Mesenchymal stem cell (in vitro differentiated cells and primary cell): ENCODE data around the gene PPIL1.
A peak's percentile ranks its signal among the peaks of the same experiment; 100 is the strongest.

Experiments used
- DNase-seq: peaks from one replicate; pipeline ENCODE4 v3.0.0-alpha.2; 2013
- H2AFZ ChIP-seq: one replicate; pipeline ENCODE4 v1.6.1; 2013; ENCODE audit warnings: low read depth, mild to moderate bottlenecking, control low read depth, inconsistent platforms, low read length, moderate library complexity
- H2AK5ac ChIP-seq: 2 replicates; pipeline ENCODE4 v1.6.1; 2013; ENCODE audit warnings: low read length, moderate library complexity, mild to moderate bottlenecking, inconsistent platforms; ENCODE audit not compliant: severe bottlenecking
- H2BK120ac ChIP-seq: one replicate; pipeline ENCODE4 v1.6.1; 2013; ENCODE audit warnings: low read depth, mild to moderate bottlenecking, inconsistent platforms, low read length, moderate library complexity
- H2BK12ac ChIP-seq, 2 experiments: one replicate each; pipeline ENCODE4 v1.6.1; 2013; ENCODE audit warnings: inconsistent platforms in 2 of 2, low read length in 2 of 2, mild to moderate bottlenecking in 2 of 2, moderate library complexity in 2 of 2, control low read depth in 1 of 2
- H2BK15ac ChIP-seq: one replicate; pipeline ENCODE4 v1.6.1; 2013; ENCODE audit warnings: mild to moderate bottlenecking, low read depth, inconsistent platforms; ENCODE audit not compliant: poor library complexity, severe bottlenecking
- H2BK5ac ChIP-seq: 2 replicates; pipeline ENCODE4 v1.6.1; 2013; ENCODE audit warnings: low read depth, mild to moderate bottlenecking, low read length, control low read depth, inconsistent platforms; ENCODE audit not compliant: poor library complexity, severe bottlenecking
- H3K14ac ChIP-seq, 2 experiments: one replicate each; pipeline ENCODE4 v1.6.1; 2013; ENCODE audit warnings: inconsistent platforms in 2 of 2, low read length in 2 of 2, control low read depth in 1 of 2, mild to moderate bottlenecking in 1 of 2, moderate library complexity in 1 of 2
- H3K18ac ChIP-seq, 2 experiments: one replicate each; pipeline ENCODE4 v1.6.1; 2013; ENCODE audit warnings: inconsistent platforms in 2 of 2, low read length in 2 of 2, control low read depth in 1 of 2, low read depth in 1 of 2, mild to moderate bottlenecking in 1 of 2
- H3K23ac ChIP-seq, 2 experiments: one replicate each; pipeline ENCODE4 v1.6.1; 2013; ENCODE audit warnings: inconsistent platforms in 2 of 2, low read length in 2 of 2, mild to moderate bottlenecking in 2 of 2, moderate library complexity in 2 of 2, control low read depth in 1 of 2
- H3K27ac ChIP-seq: 2 replicates; pipeline ENCODE4 v1.5.1; 2013; ENCODE audit warnings: mild to moderate bottlenecking, moderate library complexity, low read length, control low read depth, inconsistent platforms; ENCODE audit not compliant: poor library complexity, severe bottlenecking
- H3K27me3 ChIP-seq, 2 experiments: 2 replicates each; pipeline versions ENCODE4 v1.6.1 to v1.7.0; 2013; ENCODE audit warnings: low read length in 2 of 2, mild to moderate bottlenecking in 2 of 2, moderate library complexity in 2 of 2, control low read depth in 1 of 2, inconsistent platforms in 1 of 2; ENCODE audit not compliant: control insufficient read depth in 1 of 2, insufficient read depth in 1 of 2
- H3K36me3 ChIP-seq, 2 experiments: 2 replicates each; pipeline versions ENCODE4 v1.6.1 to v1.7.0; 2013; ENCODE audit warnings: low read length in 2 of 2, control low read depth in 1 of 2, inconsistent platforms in 1 of 2, low read depth in 1 of 2, mild to moderate bottlenecking in 1 of 2; ENCODE audit not compliant: insufficient read depth in 2 of 2, control insufficient read depth in 1 of 2
- H3K4ac ChIP-seq, 2 experiments: one replicate each; pipeline ENCODE4 v1.6.1; 2013; ENCODE audit warnings: inconsistent platforms in 2 of 2, low read length in 2 of 2, mild to moderate bottlenecking in 2 of 2, moderate library complexity in 2 of 2, control low read depth in 1 of 2, low read depth in 1 of 2
- H3K4me1 ChIP-seq: 2 replicates; pipeline ENCODE4 v1.6.1; 2013; ENCODE audit warnings: low read depth, low read length, control low read depth; ENCODE audit not compliant: control insufficient read depth, insufficient read depth
- H3K4me2 ChIP-seq: 2 replicates; pipeline ENCODE4 v1.6.1; 2013; ENCODE audit warnings: low read length, mild to moderate bottlenecking, inconsistent platforms; ENCODE audit not compliant: poor library complexity, severe bottlenecking
- H3K4me3 ChIP-seq, 2 experiments: 2 replicates each; pipeline versions ENCODE4 v1.5.1 to v1.7.0; 2013; ENCODE audit warnings: low read length in 2 of 2, mild to moderate bottlenecking in 2 of 2, control low read depth in 1 of 2, low read depth in 1 of 2; ENCODE audit not compliant: insufficient read depth in 1 of 2
- H3K79me1 ChIP-seq: replicated peaks from 2 replicates; pipeline ENCODE4 v1.6.1; 2013; ENCODE audit warnings: mild to moderate bottlenecking, control low read depth, low read length, inconsistent platforms; ENCODE audit not compliant: poor library complexity, severe bottlenecking
- H3K9ac ChIP-seq: 2 replicates; pipeline ENCODE4 v1.7.0; 2013; ENCODE audit warnings: mild to moderate bottlenecking, low read length, moderate library complexity
- H3K9me3 ChIP-seq: 2 replicates; pipeline ENCODE4 v1.7.0; 2013; ENCODE audit warnings: mild to moderate bottlenecking, low read length; ENCODE audit not compliant: control insufficient read depth
- H4K8ac ChIP-seq: one replicate; pipeline ENCODE4 v1.6.1; 2013; ENCODE audit warnings: inconsistent platforms, mild to moderate bottlenecking, low read length, moderate library complexity
- H4K91ac ChIP-seq: one replicate; pipeline ENCODE4 v1.6.1; 2013; ENCODE audit warnings: mild to moderate bottlenecking, low read length, inconsistent platforms
- whole genome bisulfite sequencing: methylation state at CpG from one replicate; pipeline ENCODE4 v1.1.7; 2013; ENCODE audit warnings: mixed read lengths; 5-methylcytosine and 5-hydroxymethylcytosine counted together

The PPIL1 gene

GRCh38 chr6:36807750-36808149 is 66.9 kb downstream of the PPIL1 start:
- Histone ChIP-seq H3K9ac (no peak overlapping the region), H3K79me1 (no peaks in the 10 kb centered on the region), H4K91ac (no peak overlapping the region), H3K14ac (no peak overlapping the region), H2BK15ac (no peak overlapping the region), H3K27me3 (peaks cover 48 to 87% of the 10 kb centered on the region in 2 experiments), H3K36me3 (no peaks in the 10 kb centered on the region), H3K18ac (no peak overlapping the region), H2AFZ (no peak overlapping the region), H3K9me3 (no peaks in the 10 kb centered on the region), H3K27ac (no peak overlapping the region), H2BK5ac (no peak overlapping the region), H2BK12ac (no peak overlapping the region), H3K4ac (no peak overlapping the region), H4K8ac (no peak overlapping the region), H3K4me2 (no peak overlapping the region), H3K4me1 (no peaks in the 10 kb centered on the region), H3K4me3 (no peak overlapping the region), H3K23ac (no peak overlapping the region), H2BK120ac (no peak overlapping the region), H2AK5ac (no peak overlapping the region)
- WGBS: 96% methylated on average over 7 of the region's 7 CpGs
- no peak for DNase-seq

- Histone ChIP-seq H4K91ac (no peak overlapping the region), H2BK12ac (no peak overlapping the region), H3K18ac (no peak overlapping the region), H4K8ac (no peak overlapping the region), H3K4me2 (no peak overlapping the region), H2AK5ac (no peak overlapping the region), H2BK15ac (no peak overlapping the region), H3K9ac (no peak overlapping the region), H3K4ac (no peak overlapping the region), H3K14ac (no peak overlapping the region), H3K23ac (no peak overlapping the region), H3K4me3 (no peak overlapping the region), H2AFZ (no peak overlapping the region), H3K4me1 (no peaks in the 10 kb centered on the region), H2BK5ac (no peak overlapping the region), H3K9me3 (no peaks in the 10 kb centered on the region), H2BK120ac (no peak overlapping the region), H3K27me3 (peaks cover 48 to 85% of the 10 kb centered on the region in 2 experiments), H3K27ac (no peak overlapping the region), H3K79me1 (no peaks in the 10 kb centered on the region), H3K36me3 (no peaks in the 10 kb centered on the region)
- 64% methylated on average over 5 of the region's 5 CpGs for WGBS
- no peak for DNase-seq
Observed at GRCh38 chr6:36807143-36807542, 67.5 kb downstream of the PPIL1 start.

GRCh38 chr6:36805917-36806316 is 68.7 kb downstream of the PPIL1 start:
- no peaks in the 10 kb centered on the region for H3K36me3 ChIP-seq
- no peak overlapping the region for H2BK5ac ChIP-seq
- no peak overlapping the region for H3K4me3 ChIP-seq
- no peak overlapping the region for H3K27ac ChIP-seq
- no peaks in the 10 kb centered on the region for H3K79me1 ChIP-seq
- no peak overlapping the region for H3K18ac ChIP-seq
- no peak overlapping the region for H2AK5ac ChIP-seq
- peaks cover 48 to 84% of the 10 kb centered on the region in 2 experiments for H3K27me3 ChIP-seq
- H3K4me1 ChIP-seq: no peaks in the 10 kb centered on the region
- WGBS: 54% methylated on average over 4 of the region's 8 CpGs
- H3K23ac ChIP-seq: no peak overlapping the region
- no peak overlapping the region for H4K91ac ChIP-seq
- no peak overlapping the region for H2BK15ac ChIP-seq
- DNase-seq: no peak
- H3K9ac ChIP-seq: no peak overlapping the region
- no peak overlapping the region for H2AFZ ChIP-seq
- no peaks in the 10 kb centered on the region for H3K9me3 ChIP-seq
- H3K14ac ChIP-seq: peak overlapping the region in 1 of 2 experiments; percentile 90
- H4K8ac ChIP-seq: no peak overlapping the region
- no peak overlapping the region for H2BK12ac ChIP-seq
- H3K4me2 ChIP-seq: no peak overlapping the region
- no peak overlapping the region for H2BK120ac ChIP-seq
- no peak overlapping the region for H3K4ac ChIP-seq

GRCh38 chr6:36805096-36805797 is 69.4 kb downstream of the PPIL1 start:
- Histone ChIP-seq H2AK5ac (no peak overlapping the region), H3K4ac (no peak overlapping the region), H3K4me2 (no peak overlapping the region), H3K9me3 (no peaks in the 10 kb centered on the region), H3K23ac (peak overlapping the region in 1 of 2 experiments; percentile 17), H3K27me3 (peaks cover 48 to 86% of the 10 kb centered on the region in 2 experiments), H2BK120ac (no peak overlapping the region), H4K91ac (no peak overlapping the region), H3K14ac (no peak overlapping the region), H4K8ac (no peak overlapping the region), H3K4me1 (peaks cover 2% of the 10 kb centered on the region), H3K79me1 (no peaks in the 10 kb centered on the region), H3K4me3 (no peak overlapping the region), H3K18ac (no peak overlapping the region), H2BK5ac (no peak overlapping the region), H2BK12ac (no peak overlapping the region), H2BK15ac (no peak overlapping the region), H3K36me3 (no peaks in the 10 kb centered on the region), H2AFZ (no peak overlapping the region), H3K9ac (no peak overlapping the region), H3K27ac (no peak overlapping the region)
- 65% methylated on average over 6 of the region's 7 CpGs for WGBS
- no peak for DNase-seq
